Measurements from ENCODE around the gene DIO3.

The DIO3 gene

GRCh38 chr14:101561145-101561896 lies at the start of gene DIO3:
Gene DIO3 (plus strand): TSS chr14:101561495.
- no peak for DNase-seq

GRCh38 chr14:101511620-101512375 lies 49.5 kb upstream of the DIO3 start:
- no peak for DNase-seq

GRCh38 chr14:101512376-101512695 lies 49.0 kb upstream of the DIO3 start:
- DNase-seq: no peak

- DNase-seq: no peak
These were observed 47.2 kb upstream of the DIO3 start for GRCh38 chr14:101514136-101514535.

- DNase-seq: no peak
These were observed 44.9 kb upstream of the DIO3 start for GRCh38 chr14:101516401-101516800.

- no peak for DNase-seq
These were observed 42.5 kb upstream of the DIO3 start for GRCh38 chr14:101518611-101519473.

- no peak for DNase-seq
These were observed 40.4 kb upstream of the DIO3 start for GRCh38 chr14:101520621-101521472.

GRCh38 chr14:101521473-101521915 lies 39.8 kb upstream of the DIO3 start:
- DNase-seq: no peak

- no peak for DNase-seq
These were observed 39.3 kb upstream of the DIO3 start for GRCh38 chr14:101521978-101522377.

GRCh38 chr14:101525640-101526527 lies 35.4 kb upstream of the DIO3 start:
- no peak for DNase-seq

GRCh38 chr14:101527987-101528386 lies 33.3 kb upstream of the DIO3 start:
- no peak for DNase-seq

- DNase-seq: no peak
These were observed 32.2 kb upstream of the DIO3 start for GRCh38 chr14:101529079-101529478.

- DNase-seq: no peak
These were observed 27.1 kb upstream of the DIO3 start for GRCh38 chr14:101534198-101534597.

GRCh38 chr14:101535232-101535631 lies 26.1 kb upstream of the DIO3 start:
- DNase-seq: peak; percentile 96

- DNase-seq: no peak
These were observed 25.5 kb upstream of the DIO3 start for GRCh38 chr14:101535701-101536207.

GRCh38 chr14:101537286-101537685 lies 24.0 kb upstream of the DIO3 start:
- no peak for DNase-seq

GRCh38 chr14:101538878-101539277 lies 22.4 kb upstream of the DIO3 start:
- no peak for DNase-seq

GRCh38 chr14:101539880-101540279 lies 21.4 kb upstream of the DIO3 start:
- peak; percentile 14 for DNase-seq

GRCh38 chr14:101540481-101541462 lies 20.5 kb upstream of the DIO3 start:
- no peak for DNase-seq

- no peak for DNase-seq
These were observed 18.9 kb upstream of the DIO3 start for GRCh38 chr14:101542391-101542790.
